ENCODE measurements around the gene NPNT. TPM values are rescaled to one million over a fixed set of nuclear protein-coding genes. Genes with fewer than 3 reads are reported as not detected.

The NPNT gene
- total RNA-seq, 1 experiment from 2014 or later, result 0.20 TPM

- intact Hi-C loops (cut with micrococcal nuclease; ENCODE audit: unreplicated experiment), result no loop called here
- Histone ChIP-seq H3K79me2 (ENCODE audit: low read depth) (no peaks in the 10 kb centered on the region), H3F3A (ENCODE audit: insufficient read depth, low read depth) (no peaks in the 10 kb centered on the region), H3K27ac (no peak overlapping the region), H2AFZ (no peak overlapping the region), H3K4me2 (no peak overlapping the region), H3K36me3 (ENCODE audit: low read depth) (no peaks in the 10 kb centered on the region), H3K9me3 (ENCODE audit: insufficient read depth, low read depth) (no peaks in the 10 kb centered on the region), H3K9me2 (ENCODE audit: insufficient read depth) (no peaks in the 10 kb centered on the region), H3K27me3 (ENCODE audit: insufficient read depth, low read depth) (no peaks in the 10 kb centered on the region), H3K4me1 (replicated peaks; ENCODE audit: insufficient read depth) (no peaks in the 10 kb centered on the region), H4K20me1 (ENCODE audit: insufficient read depth) (no peaks in the 10 kb centered on the region), H3K4me3 (no peak overlapping the region)
- POLR2A ChIA-PET (ENCODE audit: unreplicated experiment), result no interaction called here
- no peak for DNase-seq
- BruUV-seq (replicated peaks), result no TSS peak
- TF ChIP-seq EZH2 (IDR thresholded peaks at IDR 0.05; ENCODE audit: low read depth), result no peak
- no peak for TF ChIP-seq CTCF (conservative IDR thresholded peaks at IDR 0.05)
- CTCF ChIA-PET, result no interaction called here
Observed at GRCh38 chr4:105952591-105952990, 57.3 kb downstream of the NPNT start.

GRCh38 chr4:105956569-105956968 lies 61.3 kb downstream of the NPNT start:
- intact Hi-C loops (cut with micrococcal nuclease; ENCODE audit: unreplicated experiment), result no loop called here

GRCh38 chr4:105957680-105958079 lies 62.4 kb downstream of the NPNT start:
- Histone ChIP-seq H3K79me2 (ENCODE audit: low read depth) (no peaks in the 10 kb centered on the region), H3K4me3 (no peak overlapping the region), H3K4me2 (no peak overlapping the region), H3K36me3 (ENCODE audit: low read depth) (no peaks in the 10 kb centered on the region), H3K9me3 (ENCODE audit: insufficient read depth, low read depth) (no peaks in the 10 kb centered on the region), H3K27ac (no peak overlapping the region), H3K4me1 (replicated peaks; ENCODE audit: insufficient read depth) (no peaks in the 10 kb centered on the region), H3K9me2 (ENCODE audit: insufficient read depth) (no peaks in the 10 kb centered on the region), H3F3A (ENCODE audit: insufficient read depth, low read depth) (no peaks in the 10 kb centered on the region), H2AFZ (no peak overlapping the region), H4K20me1 (ENCODE audit: insufficient read depth) (no peaks in the 10 kb centered on the region), H3K27me3 (ENCODE audit: insufficient read depth, low read depth) (no peaks in the 10 kb centered on the region)
- ChIA-PET POLR2A (ENCODE audit: unreplicated experiment) (no interaction called here), CTCF (no interaction called here)
- intact Hi-C loops (cut with micrococcal nuclease; ENCODE audit: unreplicated experiment), result no loop called here
- BruUV-seq (replicated peaks), result no TSS peak
- TF ChIP-seq CTCF (conservative IDR thresholded peaks at IDR 0.05) (no peak), EZH2 (IDR thresholded peaks at IDR 0.05; ENCODE audit: low read depth) (no peak)
- DNase-seq, result no peak

More at GRCh38 chr4:105956569-105956968, 61.3 kb downstream of the NPNT start:
- no peak for DNase-seq
- Histone ChIP-seq H3K4me2 (no peak overlapping the region), H3K9me2 (ENCODE audit: insufficient read depth) (no peaks in the 10 kb centered on the region), H3K4me3 (no peak overlapping the region), H3K79me2 (ENCODE audit: low read depth) (no peaks in the 10 kb centered on the region), H3K27ac (no peak overlapping the region), H3K4me1 (replicated peaks; ENCODE audit: insufficient read depth) (no peaks in the 10 kb centered on the region), H3K9me3 (ENCODE audit: insufficient read depth, low read depth) (no peaks in the 10 kb centered on the region), H4K20me1 (ENCODE audit: insufficient read depth) (no peaks in the 10 kb centered on the region), H3K27me3 (ENCODE audit: insufficient read depth, low read depth) (no peaks in the 10 kb centered on the region), H2AFZ (no peak overlapping the region), H3F3A (ENCODE audit: insufficient read depth, low read depth) (no peaks in the 10 kb centered on the region), H3K36me3 (ENCODE audit: low read depth) (no peaks in the 10 kb centered on the region)
- BruUV-seq (replicated peaks), result no TSS peak
- POLR2A ChIA-PET (ENCODE audit: unreplicated experiment), result interaction anchor here (0.7 kb wide), 1 partner anchor 137 kb away, joined by 5 read pairs; no protein-coding TSS in a partner anchor
- no peak for TF ChIP-seq CTCF (conservative IDR thresholded peaks at IDR 0.05)
- no peak for TF ChIP-seq EZH2 (IDR thresholded peaks at IDR 0.05; ENCODE audit: low read depth)
- CTCF ChIA-PET, result no interaction called here
